HG03460 (cell line): ENCODE results near the gene SELENOF.
"Not testable (repeated sequence)": the region's sequence is repeated elsewhere in the genome, so short reads cannot be mapped to it uniquely, and the experiment has no call there.

Experiments used
- ATAC-seq: cut with Tn5 transposase; IDR thresholded peaks from one replicate; pipeline ENCODE4 v1.9.1; 2021; ENCODE audit not compliant: unreplicated experiment

The SELENOF gene

DNA sequence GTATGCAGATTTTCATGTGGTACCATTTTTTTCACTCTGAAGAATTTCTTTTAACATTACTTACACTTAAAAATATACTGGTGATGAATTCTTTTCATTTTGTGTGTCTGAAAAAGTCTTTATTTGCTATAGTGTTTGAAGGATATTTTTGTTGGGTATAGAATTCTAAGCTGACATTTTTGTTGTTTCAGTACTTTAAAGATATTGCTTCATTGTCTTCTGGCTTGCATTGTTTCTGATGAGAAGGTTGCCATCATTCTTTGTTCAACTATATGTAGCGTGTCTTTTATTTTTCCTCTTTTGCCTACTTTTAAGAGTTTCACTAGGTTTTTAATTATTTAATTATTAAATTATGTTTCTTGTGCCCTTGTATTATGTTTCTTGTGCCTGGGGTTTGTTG is 8.5 kb upstream of the SELENOF start:
- no peak for ATAC-seq

DNA sequence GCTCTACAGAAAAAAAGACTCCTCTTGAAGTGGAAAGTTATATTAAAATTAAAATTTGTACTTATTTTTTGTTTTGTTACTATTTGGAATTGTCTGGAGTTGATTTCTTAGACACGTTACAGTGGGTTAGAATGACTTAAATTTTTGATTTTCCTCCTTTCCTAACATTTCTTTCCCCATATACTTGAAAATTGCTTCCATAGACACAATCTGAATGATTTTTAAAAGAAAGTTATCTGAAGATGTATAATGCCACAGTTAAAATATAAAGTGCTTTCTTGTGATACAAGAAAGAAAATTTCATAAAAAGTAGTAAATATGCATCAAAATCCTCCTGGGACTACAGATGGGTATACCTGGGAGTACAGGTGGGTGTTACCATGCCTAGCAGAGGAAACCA is 2.8 kb upstream of the SELENOF start:
- no peak for ATAC-seq

DNA sequence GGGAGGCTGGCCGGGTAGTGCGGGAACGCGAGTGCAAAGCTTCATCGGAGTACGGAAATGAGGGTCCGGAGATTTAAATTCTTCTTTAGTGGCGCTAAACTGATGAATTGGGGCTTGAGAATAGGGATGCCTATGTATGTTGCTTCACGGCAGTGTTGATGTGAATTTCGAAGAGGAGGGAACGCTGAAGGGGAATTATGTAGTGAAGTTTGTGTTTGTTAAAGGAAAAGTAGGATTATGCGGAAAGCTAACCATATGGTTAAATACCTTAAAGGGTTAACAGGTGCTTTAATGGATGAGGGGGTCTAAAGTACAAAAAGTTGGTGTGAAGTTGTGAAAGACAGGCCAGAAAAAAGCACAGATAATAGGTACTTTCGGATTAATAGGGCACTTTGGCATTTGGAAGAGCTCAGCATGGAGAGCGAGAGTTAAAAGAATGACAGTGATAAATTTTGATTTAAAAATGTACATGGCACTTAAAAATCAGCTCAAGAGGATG is 1.9 kb upstream of the SELENOF start:
- no peak for ATAC-seq

DNA sequence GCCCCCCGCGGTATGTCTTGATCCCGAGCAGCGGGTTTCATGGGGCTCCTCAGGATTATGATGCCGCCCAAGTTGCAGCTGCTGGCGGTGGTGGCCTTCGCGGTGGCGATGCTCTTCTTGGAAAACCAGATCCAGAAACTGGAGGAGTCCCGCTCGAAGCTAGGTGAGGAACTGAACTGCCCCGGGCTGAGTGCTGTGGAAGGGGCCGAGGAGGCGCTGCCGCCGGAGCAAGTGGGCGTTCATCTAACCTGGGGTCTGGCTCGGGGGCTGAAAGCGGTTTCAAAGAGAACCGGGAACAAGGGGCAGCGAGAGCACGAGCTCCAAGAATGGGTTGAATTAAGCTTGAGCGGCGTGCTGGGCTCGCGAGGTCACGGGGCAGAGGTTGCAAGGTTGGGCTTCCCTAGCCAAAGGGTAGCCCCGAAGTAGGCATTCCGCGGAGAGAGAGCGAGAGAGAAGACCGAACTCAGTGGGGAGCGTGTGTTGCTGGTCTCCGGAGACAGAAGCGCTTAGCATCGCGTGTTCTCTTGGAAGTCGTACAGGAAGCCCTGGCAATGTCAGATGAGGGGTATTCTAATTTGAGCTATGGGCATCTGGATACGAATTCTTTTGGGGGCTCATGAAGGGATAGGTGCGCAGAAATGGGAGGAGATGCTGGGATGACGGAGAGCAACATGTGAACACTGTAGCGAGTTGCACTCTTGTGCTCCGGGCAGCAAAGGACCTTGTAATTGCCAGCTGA is 1.2 kb upstream of the SELENOF start:
- ATAC-seq, result peak; percentile 23

DNA sequence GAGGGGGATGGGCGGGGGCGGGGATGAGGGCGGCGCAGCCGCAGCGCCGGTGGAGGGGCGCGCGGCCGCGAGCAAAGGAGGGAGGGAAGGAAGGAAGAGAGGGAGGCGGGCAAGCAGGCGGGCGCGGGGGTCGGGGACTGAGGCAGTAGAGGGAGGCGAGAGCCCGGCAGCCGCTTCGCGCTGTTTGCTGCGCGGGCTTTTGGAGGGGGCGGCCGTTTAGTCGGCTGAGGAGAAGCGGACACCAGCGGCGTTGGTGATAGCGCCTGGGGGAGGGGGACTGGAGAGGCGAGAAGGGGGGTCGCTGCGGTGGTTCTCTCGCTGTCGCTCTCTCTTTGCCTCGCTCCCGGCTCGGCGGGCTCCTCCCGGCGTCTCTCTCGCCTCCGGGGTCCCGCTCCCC is 673 bp upstream of the SELENOF start, which contains the start of gene HS2ST1:
TSS of gene HS2ST1 (plus strand) at position 35 of the 397 bp plus-strand sequence.
- ATAC-seq, result no peak

DNA sequence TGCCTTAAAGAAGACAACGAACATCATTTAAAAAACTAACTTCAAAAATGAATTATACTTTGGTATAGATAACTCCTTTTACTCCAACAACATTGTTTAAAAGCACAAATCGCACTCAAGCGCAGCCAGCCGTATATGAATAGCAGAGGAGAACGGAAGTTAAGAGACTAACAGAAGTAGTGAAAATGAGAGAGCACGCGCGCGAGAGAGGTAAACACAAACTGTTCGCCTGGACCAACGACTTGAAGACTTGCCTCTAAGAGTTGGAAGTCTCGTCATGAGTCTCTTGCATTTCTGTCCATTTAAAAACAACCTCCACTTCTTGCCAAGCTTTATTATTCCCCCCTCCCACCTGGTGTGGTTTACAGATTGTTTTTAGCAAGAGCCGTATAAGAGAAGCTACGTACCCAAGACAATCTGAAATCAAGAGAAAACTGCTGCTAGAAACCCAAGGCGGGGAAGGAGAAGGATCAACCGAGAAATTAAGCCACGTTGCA is 479 bp downstream of the SELENOF start:
- ATAC-seq, result no peak

DNA sequence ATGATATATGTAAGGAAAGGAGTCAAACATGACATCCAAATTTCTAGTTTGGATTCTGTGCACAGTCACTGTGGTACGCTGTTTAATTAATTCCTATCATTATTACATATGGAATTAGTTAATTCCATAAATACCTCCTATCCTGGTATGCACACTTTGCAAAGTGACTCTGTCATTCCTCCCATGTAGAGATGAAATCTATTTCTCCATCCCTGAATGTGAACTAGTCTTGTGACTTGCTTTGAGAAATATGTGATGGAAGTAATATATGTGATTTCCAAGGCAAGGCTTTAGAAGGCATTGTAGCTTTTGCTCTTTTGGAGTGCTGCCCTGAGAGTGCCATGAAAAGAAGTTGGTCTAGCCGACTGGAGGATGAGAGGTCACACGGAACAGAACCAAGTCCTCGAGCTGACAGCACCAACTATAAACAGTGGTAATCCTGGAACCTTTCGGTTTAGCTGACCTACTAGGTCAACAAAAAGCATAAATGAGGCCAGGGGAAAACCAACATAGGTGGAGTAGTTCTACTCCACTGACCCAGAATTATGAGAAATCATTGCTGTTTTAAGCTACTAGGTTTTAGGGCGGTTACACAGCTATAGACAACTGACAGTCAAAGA is 1.5 kb downstream of the SELENOF start:
- ATAC-seq, result no peak

DNA sequence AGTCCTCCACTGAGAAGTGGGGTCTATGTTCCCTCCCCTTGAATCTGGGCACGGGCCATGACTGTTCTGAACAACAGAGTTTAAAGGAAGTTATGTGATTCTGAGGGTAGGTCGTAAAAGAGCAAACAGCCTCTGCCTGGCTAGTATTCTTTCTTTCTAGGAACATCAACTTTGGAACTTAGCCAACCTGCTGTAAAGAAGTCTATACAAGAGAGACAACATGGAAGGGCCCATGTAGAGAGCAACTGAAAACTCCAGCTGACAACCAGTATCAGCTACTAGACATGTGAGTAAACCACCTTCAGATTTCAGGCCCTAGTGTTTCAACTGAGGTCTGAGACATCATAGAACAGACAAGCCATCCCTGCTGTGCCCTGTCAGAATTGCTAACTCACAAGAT is 7.5 kb downstream of the SELENOF start:
- no peak for ATAC-seq

DNA sequence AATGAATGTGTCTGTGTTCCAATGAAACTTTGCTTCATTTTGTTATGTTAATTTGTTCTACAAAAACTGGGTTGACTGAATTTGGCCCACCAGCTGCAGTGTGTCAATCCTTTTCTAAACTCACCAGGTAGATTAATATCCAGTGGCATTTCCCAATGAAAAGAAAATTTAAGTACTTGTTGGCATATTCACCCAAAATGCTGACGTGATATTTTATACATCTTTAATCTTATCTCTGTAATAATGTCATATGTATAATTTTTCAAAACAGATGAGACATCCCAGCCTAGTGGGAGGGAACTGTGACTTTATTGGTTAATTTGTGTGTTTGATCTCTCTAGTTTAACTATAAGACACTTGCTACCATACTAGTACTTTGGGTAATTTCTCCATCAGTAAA is 8.1 kb downstream of the SELENOF start:
- no peak for ATAC-seq

DNA sequence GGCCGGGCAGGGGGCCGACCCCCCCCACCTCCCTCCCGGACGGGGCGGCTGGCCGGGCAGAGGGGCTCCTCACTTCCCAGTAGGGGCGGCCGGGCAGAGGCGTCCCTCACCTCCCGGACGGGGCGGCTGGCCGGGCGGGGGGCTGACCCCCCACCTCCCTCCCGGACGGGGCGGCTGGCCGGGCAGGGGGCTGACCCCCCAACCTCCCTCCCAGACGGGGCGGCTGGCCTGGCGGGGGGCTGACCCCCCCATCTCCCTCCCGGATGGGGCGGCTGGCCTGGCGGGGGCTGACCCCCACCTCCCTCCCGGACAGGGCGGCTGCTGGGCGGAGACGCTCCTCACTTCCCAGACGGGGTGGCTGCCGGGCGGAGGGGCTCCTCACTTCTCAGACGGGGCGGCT is 14.5 kb downstream of the SELENOF start:
- ATAC-seq, result not testable (repeated sequence)

DNA sequence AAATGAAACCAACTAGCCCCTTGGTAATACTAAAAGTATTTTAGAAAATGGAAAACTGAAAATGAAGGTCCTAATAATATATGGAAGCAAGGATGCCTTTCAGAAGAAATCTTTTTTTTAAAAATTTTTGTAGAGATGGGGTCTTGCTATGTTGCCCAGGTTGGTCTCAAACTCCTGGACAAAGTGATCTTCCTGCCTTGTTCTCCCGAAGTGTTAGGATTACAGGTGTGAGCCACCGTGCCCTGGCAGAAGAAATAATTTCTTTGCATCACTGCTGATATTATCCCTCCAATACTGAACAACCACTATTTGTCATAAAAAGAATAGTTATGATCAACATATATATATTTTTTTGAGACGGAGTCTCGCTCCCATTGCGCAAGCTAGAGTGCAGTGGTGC is 25.6 kb downstream of the SELENOF start:
- ATAC-seq, result no peak

DNA sequence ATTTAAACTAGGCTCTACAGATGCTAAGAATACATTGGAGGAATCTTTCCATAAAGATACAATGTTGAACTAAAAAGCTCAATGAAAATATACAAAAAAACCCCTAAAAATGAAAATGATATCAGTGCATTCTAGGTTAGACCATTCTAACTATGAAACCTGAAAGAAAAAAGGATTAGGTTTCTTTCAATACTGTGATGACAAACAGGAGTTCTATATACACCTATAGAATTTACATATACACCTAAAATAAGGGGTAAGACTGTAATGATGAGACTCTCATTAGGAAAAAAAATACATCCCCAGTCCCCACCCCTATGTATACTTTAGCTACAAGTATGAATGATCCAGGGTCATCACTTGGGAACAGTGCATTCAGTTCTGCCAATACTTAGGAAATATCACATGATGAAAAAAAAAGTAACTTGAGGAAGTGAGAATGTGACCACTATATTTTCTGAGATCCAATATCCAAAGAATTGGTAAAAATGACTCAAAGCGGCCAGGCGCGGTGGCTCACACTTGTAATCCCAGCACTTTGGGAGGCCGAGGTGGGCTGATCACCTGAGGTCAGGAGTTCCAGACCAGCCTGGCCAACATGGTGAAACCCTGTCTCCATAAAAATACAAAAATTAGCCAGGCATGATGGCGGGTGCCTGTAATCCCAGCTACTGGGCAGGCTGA is 26.3 kb downstream of the SELENOF start:
- peak; percentile 50 for ATAC-seq

DNA sequence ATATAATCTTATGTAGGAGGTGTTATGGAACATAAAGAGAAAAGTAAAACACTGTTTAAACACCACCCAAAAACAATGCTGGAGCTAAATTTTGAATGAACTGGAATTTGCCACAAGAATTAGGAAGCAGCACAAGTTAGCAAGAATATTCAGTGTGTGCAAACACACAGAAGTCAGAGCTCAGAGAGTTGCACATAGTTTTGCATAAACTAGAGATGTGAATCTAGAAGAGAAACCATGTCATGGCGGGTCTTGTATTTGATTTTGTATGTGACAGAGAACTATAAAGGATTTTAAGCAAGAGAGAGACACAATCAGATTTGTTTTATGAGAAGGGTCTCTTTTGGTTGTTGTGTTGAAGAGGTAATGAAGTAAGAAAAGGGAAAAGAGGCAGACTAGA is 38.2 kb downstream of the SELENOF start:
- ATAC-seq, result no peak

DNA sequence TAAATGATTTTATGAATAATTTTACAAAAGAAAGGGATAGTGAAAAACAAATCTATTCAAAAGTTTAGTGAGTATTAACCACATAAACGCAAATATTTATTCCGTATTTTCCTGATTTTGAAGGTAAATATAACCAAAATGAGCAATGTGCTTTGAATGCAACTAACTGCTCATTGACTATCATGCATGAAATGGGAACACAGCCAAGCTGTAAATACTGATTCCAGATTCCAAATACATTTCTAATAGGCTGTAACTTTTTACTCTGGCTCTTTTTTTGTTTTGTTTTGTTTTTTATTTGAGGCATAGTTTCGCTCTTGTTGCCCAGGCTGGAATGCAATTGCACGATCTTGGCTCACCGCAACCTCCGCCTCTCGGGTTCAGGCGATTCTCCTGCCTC is 41.8 kb downstream of the SELENOF start:
- ATAC-seq, result no peak

DNA sequence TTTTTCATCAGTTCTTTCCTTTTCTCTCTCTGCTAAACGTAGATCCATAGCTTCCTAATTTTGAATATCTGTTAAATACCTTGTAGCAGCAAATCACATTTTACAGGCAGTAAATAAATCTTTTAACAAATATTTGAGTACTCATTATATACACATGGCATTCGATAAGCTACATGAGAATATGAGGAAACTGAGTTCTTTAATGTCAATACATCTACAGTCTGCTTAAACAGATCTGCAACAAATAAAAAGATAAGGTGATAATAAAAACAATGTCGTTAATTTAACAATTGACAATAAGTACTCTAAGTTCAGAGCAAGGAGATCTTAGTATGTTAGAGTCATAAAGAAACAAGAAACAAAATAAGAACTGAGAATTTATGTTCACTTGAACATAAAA is 42.9 kb downstream of the SELENOF start:
- no peak for ATAC-seq

DNA sequence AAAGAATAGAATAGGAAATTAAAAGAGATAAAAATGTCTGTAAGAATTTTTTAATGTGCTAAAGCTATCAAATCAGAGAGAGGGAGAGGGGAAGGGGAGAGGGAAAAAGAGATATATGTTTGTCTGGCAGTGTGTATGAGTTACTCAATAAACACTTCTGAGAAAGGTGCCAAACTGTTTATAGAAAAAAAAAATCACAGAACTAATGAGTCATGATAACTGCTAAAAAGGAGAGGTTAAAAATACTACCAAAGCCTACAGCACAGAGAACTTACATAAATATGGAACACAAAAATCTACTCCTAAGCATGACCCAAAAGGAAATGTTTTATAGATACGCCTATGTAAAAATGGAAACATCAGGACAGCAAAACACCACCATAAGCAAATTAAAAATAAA is 45.4 kb downstream of the SELENOF start:
- no peak for ATAC-seq

DNA sequence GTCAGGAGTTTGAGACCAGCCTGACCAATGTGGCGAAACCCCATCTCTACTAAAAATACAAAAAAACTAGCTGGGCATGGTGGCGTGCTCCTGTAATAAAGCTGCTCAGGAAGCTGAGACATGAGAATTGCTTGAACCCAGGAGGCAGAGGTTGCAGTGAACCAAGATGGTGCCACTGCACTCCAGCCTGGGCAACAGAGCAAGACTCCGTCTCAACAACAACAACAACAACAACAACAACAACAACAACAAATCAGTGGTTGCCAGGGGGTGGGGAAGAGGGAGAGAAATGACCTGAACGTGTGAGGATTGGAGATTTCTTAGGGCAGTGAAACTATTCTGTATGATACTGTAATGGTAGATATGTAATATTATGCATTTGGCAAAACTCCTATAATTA is 46.6 kb downstream of the SELENOF start:
- ATAC-seq, result not testable (repeated sequence)

DNA sequence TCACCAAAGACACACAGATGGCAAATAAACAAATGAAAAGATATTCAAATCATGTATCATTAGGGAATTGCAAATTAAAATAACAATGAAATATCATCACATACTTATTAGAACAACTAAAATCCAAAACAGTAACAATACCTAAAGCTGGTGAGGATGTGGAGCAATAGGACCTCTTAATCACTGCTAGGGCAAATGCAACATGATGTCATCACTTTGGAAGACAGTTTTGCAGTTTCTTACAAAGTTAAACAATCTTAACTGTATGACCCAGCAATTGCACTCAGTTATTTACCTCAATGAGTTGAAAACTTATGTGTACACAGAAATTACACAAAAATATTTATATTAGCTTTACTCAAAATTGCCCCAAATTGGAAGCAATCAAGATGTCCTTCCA is 47.3 kb downstream of the SELENOF start:
- ATAC-seq, result no peak

DNA sequence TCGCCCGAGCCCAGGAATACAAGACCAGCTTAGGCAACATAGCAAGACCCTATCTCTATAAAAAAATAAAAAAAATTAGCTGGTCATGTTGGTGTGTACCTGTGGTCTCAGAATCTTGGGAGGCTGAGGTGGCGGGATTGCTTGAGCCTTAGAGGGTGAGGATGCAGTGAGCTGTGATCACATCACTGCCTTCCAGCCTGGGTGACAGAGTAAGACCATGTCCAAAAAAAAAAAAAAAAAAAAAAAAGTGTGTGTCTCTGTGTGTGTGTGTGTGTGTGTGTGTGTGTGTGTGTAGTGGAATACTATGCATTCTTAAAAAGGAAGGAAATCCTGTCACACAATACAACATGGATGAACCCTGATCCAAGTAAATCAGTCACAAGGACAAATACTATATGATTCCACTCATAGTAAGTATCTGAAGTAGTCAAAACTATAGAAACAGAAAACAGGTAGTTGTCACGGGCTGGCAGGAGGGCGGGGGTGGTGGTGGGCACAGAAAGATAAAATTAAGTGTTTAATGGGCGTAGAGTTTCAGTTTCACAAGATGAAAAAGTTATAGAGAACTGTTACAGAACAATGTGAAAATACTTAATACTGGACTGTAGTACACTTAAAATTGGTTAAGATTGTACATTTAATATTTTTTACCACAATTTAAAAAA is 47.8 kb downstream of the SELENOF start:
- ATAC-seq, result no peak

DNA sequence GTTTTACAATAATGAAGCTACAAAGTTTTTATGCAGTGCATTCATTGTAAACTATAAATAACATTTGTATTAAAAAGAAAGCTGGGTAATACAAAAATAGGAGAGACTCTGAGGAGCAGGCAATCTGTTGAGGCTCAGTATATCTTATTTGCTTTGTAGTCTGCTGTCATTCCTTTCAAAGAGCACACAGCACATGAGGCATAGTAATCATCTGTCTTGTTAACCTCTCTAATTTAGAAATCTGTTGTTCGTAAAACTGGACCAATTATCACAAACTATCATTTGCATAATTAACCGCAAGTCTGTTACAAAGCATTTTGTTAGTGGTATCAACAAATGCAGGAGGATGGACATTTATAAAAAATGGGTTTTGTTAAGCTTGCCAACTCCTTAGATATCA is 51.0 kb downstream of the SELENOF start:
- no peak for ATAC-seq

DNA sequence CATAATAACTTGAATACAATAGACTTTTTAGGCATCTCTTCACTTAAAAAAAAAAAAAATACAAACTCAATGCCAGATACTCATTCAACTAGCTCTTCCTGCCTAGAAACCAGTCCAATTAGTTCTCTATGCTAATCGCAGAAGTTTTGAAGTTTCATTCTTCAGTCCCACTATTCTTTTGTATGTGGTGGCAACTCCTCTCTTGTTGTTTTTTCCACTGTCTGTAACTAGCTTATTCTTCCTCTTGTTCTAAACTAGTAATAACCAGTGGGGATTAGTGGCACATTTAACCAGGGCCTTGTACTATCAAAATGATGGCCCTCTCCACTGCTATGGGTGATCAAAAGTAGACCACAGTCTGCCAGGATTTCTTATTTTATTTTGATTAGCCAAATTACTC is 52.5 kb downstream of the SELENOF start:
- no peak for ATAC-seq
